Fibroblast of lung (primary cell): ENCODE measurements around the gene IRF1.

Experiments used
- EZH2 ChIP-seq: IDR thresholded peaks from 2 replicates; pipeline ENCODE4 v1.5.1; 2012; ENCODE audit warnings: low read length, control low read depth, mild to moderate bottlenecking; ENCODE audit errors: missing control alignments
- TF ChIP-seq, protein P1 (sequence below), 2 donors: IDR thresholded peaks in 1 of 2; conservative IDR thresholded peaks in 1 of 2; 1 replicate in 1 of 2; 2 replicates in 1 of 2; pipeline ENCODE4 v1.5.1; 2011 to 2012; ENCODE audit warnings: low read length in 2 of 2, control low read depth in 1 of 2, inconsistent platforms in 1 of 2, low read depth in 1 of 2, mild to moderate bottlenecking in 1 of 2

DNA sequence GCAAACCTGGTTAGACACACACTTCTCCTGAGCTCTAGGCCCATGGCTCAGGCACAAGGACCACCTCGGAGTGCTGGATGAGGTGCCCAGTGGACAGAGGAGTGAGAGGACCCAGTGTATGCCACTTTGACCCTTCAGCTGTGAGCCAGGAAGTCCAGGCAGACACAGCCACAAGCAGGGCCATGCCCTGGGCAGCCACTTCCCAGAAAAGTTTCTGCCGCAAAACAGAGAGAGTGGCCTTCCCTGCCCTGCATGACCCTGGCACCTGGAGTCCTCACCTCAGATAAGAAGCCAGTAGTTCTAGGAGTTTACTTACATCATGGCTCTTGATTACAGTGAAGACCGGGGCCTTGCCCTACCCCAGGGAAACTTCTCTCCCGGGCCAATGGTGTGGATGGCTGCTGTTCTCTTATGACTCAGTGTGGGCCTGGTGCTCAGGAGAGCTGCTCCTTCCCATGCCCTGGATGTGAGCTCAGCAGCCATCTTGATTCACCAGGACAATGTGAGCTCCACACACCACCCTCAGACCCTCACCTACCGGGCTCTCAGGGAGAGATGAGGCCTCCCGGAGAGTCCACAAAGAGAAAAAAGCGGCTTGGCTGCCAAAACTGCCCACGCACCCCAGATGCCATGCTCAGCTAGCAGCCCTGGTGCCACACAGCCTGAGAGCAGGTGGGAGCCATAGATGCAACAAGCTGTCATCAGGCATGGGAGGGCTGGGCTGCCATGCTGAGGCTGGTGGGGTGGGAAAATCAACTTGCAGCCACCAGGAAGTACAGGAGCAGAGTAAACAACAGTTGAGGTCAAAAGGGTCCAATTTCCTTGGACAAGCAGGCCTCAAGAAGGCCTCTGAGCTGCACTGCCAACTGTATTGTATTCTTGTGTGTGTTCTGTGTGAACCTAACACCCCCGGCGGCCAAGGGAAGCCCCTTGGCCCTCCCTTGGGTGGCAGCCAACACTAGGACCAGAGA, 11.7 kb upstream of the IRF1 start:
- TF ChIP-seq, protein P1, sequence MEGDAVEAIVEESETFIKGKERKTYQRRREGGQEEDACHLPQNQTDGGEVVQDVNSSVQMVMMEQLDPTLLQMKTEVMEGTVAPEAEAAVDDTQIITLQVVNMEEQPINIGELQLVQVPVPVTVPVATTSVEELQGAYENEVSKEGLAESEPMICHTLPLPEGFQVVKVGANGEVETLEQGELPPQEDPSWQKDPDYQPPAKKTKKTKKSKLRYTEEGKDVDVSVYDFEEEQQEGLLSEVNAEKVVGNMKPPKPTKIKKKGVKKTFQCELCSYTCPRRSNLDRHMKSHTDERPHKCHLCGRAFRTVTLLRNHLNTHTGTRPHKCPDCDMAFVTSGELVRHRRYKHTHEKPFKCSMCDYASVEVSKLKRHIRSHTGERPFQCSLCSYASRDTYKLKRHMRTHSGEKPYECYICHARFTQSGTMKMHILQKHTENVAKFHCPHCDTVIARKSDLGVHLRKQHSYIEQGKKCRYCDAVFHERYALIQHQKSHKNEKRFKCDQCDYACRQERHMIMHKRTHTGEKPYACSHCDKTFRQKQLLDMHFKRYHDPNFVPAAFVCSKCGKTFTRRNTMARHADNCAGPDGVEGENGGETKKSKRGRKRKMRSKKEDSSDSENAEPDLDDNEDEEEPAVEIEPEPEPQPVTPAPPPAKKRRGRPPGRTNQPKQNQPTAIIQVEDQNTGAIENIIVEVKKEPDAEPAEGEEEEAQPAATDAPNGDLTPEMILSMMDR (conservative IDR thresholded peaks at IDR 0.05 in 1 of 2, IDR thresholded peaks at IDR 0.05 in 1 of 2; ENCODE audit: low read depth in 1 of 2, low read length in 2 of 2), result no peak
- TF ChIP-seq EZH2, result no peak
